Glutamatergic neuron (in vitro differentiated cells): Measurements from ENCODE around the gene SLC12A6. TPM values are rescaled to one million over a fixed set of nuclear protein-coding genes. Genes with fewer than 3 reads are reported as not detected.

Experiments used
- DNase-seq: peaks from one replicate; pipeline ENCODE4 v3.0.0; 2022
- H3K27ac Mint-ChIP-seq: one replicate; pipeline ENCODE4 v1.8.0; 2020; ENCODE audit warnings: mild to moderate bottlenecking, mixed read lengths, inconsistent platforms; ENCODE audit not compliant: unreplicated experiment
- H3K27me3 Mint-ChIP-seq: one replicate; pipeline ENCODE4 v1.8.0; 2020; ENCODE audit warnings: mild to moderate bottlenecking, moderate library complexity, mixed read lengths, inconsistent platforms; ENCODE audit not compliant: unreplicated experiment
- H3K36me3 Mint-ChIP-seq: one replicate; pipeline ENCODE4 v1.8.0; 2020; ENCODE audit warnings: mild to moderate bottlenecking, mixed read lengths, inconsistent platforms; ENCODE audit not compliant: unreplicated experiment
- H3K4me1 Mint-ChIP-seq: one replicate; pipeline ENCODE4 v1.8.0; 2020; ENCODE audit warnings: mild to moderate bottlenecking, low read depth, mixed read lengths, inconsistent platforms; ENCODE audit not compliant: unreplicated experiment
- H3K4me3 Mint-ChIP-seq: one replicate; pipeline ENCODE4 v1.8.0; 2020; ENCODE audit warnings: mild to moderate bottlenecking, mixed read lengths, inconsistent platforms; ENCODE audit not compliant: unreplicated experiment
- H3K9me3 Mint-ChIP-seq: one replicate; pipeline ENCODE4 v1.8.0; 2020; ENCODE audit warnings: mild to moderate bottlenecking, moderate library complexity, mixed read lengths, inconsistent platforms; ENCODE audit not compliant: unreplicated experiment
- CTCF ChIP-seq: fragments of 200-600 bp; sonication (generic); IDR thresholded peaks from one replicate; pipeline ENCODE4 v1.5.0; 2021; ENCODE audit not compliant: partially characterized antibody, unreplicated experiment
- total RNA-seq: library from RNA; stranded (reverse); fragmentation: NEBNext Ultra II Directional; extraction: Animal tissue kit (Norgen Biotek cat#: 25700); gene quantifications from one replicate; pipeline ENCODE4 v1.2.1, GENCODE V29; 2021; ENCODE audit not compliant: unreplicated experiment

SLC12A6 gene
- total RNA-seq, 1 donor from 2014 or later, result 43.3 TPM

DNA sequence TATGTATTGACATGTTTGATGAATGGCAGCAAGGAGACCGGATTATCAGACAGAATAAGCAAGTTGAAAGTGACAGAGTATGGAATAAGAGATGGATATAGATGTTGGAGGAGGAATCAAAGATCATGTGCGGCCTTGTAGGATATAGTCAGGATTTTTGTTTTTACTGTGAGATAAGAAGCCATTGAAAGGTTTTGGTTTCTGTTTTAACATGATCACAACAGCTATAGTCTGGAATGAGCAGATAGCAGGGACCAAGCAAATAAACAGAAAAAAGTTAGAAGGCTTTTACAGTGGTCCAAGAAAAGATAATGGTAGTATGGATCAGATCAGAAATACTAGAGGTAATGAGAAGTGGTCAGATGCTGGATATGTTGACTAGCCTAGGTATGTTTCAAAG lies 52.6 kb downstream of the SLC12A6 start:
- Mint-ChIP-seq H3K4me3 (no peak overlapping the region), H3K36me3 (peaks cover 4% of the 10 kb centered on the region), H3K9me3 (peaks cover 1% of the 10 kb centered on the region), H3K4me1 (no peaks in the 10 kb centered on the region), H3K27me3 (peaks cover 2% of the 10 kb centered on the region), H3K27ac (no peak overlapping the region)
- no peak for DNase-seq
- no peak for TF ChIP-seq CTCF

DNA sequence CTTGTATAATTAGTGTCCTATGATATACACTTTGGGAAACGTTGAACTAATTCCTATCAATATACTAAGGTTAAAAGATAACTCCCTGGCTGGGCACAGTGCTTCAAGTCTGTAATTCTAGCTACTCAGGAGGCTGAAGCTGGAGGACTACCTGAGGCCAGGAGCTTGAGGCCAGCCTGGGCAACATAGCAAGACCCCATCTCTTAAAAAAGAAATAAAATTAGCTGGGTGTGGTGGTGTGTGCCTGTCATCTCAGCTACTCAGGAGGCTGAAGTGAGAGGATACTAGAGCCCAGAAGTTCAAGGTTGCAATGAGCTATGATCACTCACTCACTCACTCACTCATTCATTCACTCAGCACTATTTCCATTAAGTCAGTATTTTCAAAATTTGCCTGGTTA lies 55.2 kb downstream of the SLC12A6 start:
- DNase-seq, result no peak
- no peak for TF ChIP-seq CTCF
- H3K4me1 Mint-ChIP-seq, result no peaks in the 10 kb centered on the region
- H3K9me3 Mint-ChIP-seq, result no peaks in the 10 kb centered on the region
- H3K4me3 Mint-ChIP-seq, result no peak overlapping the region
- H3K27me3 Mint-ChIP-seq, result no peaks in the 10 kb centered on the region
- H3K27ac Mint-ChIP-seq, result no peak overlapping the region
- no peaks in the 10 kb centered on the region for H3K36me3 Mint-ChIP-seq

- no peak for TF ChIP-seq CTCF
- Mint-ChIP-seq H3K27me3 (no peaks in the 10 kb centered on the region), H3K9me3 (no peaks in the 10 kb centered on the region), H3K4me3 (no peak overlapping the region), H3K4me1 (no peaks in the 10 kb centered on the region), H3K27ac (no peak overlapping the region), H3K36me3 (no peaks in the 10 kb centered on the region)
- DNase-seq, result no peak
Measured at GRCh38 chr15:34280193-34280592, 57.4 kb downstream of the SLC12A6 start.

- Mint-ChIP-seq H3K27ac (no peak overlapping the region), H3K36me3 (no peaks in the 10 kb centered on the region), H3K4me1 (no peaks in the 10 kb centered on the region), H3K9me3 (no peaks in the 10 kb centered on the region), H3K27me3 (no peaks in the 10 kb centered on the region), H3K4me3 (no peak overlapping the region)
- TF ChIP-seq CTCF, result no peak
- no peak for DNase-seq
Measured at GRCh38 chr15:34279368-34279767, 58.2 kb downstream of the SLC12A6 start.

- H3K4me1 Mint-ChIP-seq, result no peaks in the 10 kb centered on the region
- no peak for TF ChIP-seq CTCF
- no peaks in the 10 kb centered on the region for H3K9me3 Mint-ChIP-seq
- H3K4me3 Mint-ChIP-seq, result no peak overlapping the region
- no peak for DNase-seq
- no peaks in the 10 kb centered on the region for H3K36me3 Mint-ChIP-seq
- no peak overlapping the region for H3K27ac Mint-ChIP-seq
- no peaks in the 10 kb centered on the region for H3K27me3 Mint-ChIP-seq
Measured at GRCh38 chr15:34275721-34276120, 61.9 kb downstream of the SLC12A6 start.
